ENCODE results near the gene KLHL18.

- TF ChIP-seq REST (IDR thresholded peaks at IDR 0.05; ENCODE audit: low read depth) = no peak
- no peak for TF ChIP-seq CEBPB (IDR thresholded peaks at IDR 0.05)
- TF ChIP-seq USF1 (IDR thresholded peaks at IDR 0.05) = no peak
- no peak for TF ChIP-seq TEAD4 (IDR thresholded peaks at IDR 0.05)
Observed at GRCh38 chr3:47343471-47343971, 60.8 kb downstream of the KLHL18 start.

Measured in Ishikawa (cell line).